Measurements from ENCODE around the gene BUD13. TPM values are rescaled to one million over a fixed set of nuclear protein-coding genes. Genes with fewer than 3 reads are reported as not detected.
"Not testable (repeated sequence)": the region's sequence is repeated elsewhere in the genome, so short reads cannot be mapped to it uniquely, and the experiment has no call there.

Gene BUD13
- total RNA-seq (2014; rRNA removed; shearing (Covaris generic)) = 14.4 and 15.9 TPM in 2 replicates
- 11.7 and 13.7 TPM in 2 replicates for polyA plus RNA-seq (2014; cell fraction: nucleus; rRNA removed)

GRCh38 chr11:116772443-116773202 lies at the start of gene BUD13:
BUD13 (minus strand) TSS chr11:116772987; CDS start chr11:116772964, 23 bp downstream.
- DNase-seq (ENCODE audit: extremely low read depth, low read depth) = peak; percentile 69

- no peak for DNase-seq (ENCODE audit: extremely low read depth, low read depth)
These were observed 49.8 kb upstream of the BUD13 start for GRCh38 chr11:116822575-116822974.

GRCh38 chr11:116821050-116821918 lies 48.5 kb upstream of the BUD13 start:
- no peak for DNase-seq (ENCODE audit: extremely low read depth, low read depth)

- DNase-seq (ENCODE audit: extremely low read depth, low read depth) = no peak
These were observed 46.3 kb upstream of the BUD13 start for GRCh38 chr11:116819049-116819448.

- no peak for DNase-seq (ENCODE audit: extremely low read depth, low read depth)
These were observed 41.7 kb upstream of the BUD13 start for GRCh38 chr11:116814502-116814901.

GRCh38 chr11:116813781-116814471 lies 41.1 kb upstream of the BUD13 start:
- no peak for DNase-seq (ENCODE audit: extremely low read depth, low read depth)

- DNase-seq (ENCODE audit: extremely low read depth, low read depth) = no peak
These were observed 40.4 kb upstream of the BUD13 start for GRCh38 chr11:116813170-116813569.

GRCh38 chr11:116812109-116812508 lies 39.3 kb upstream of the BUD13 start:
- DNase-seq (ENCODE audit: extremely low read depth, low read depth) = no peak

GRCh38 chr11:116811194-116811593 lies 38.4 kb upstream of the BUD13 start:
- no peak for DNase-seq (ENCODE audit: extremely low read depth, low read depth)

- DNase-seq (ENCODE audit: extremely low read depth, low read depth) = no peak
These were observed 35.7 kb upstream of the BUD13 start for GRCh38 chr11:116808262-116809175.

- DNase-seq (ENCODE audit: extremely low read depth, low read depth) = no peak
These were observed 34.9 kb upstream of the BUD13 start for GRCh38 chr11:116807601-116808261.

GRCh38 chr11:116804001-116804400 lies 31.2 kb upstream of the BUD13 start:
- DNase-seq (ENCODE audit: extremely low read depth, low read depth) = no peak

GRCh38 chr11:116801662-116802061 lies 28.9 kb upstream of the BUD13 start:
- DNase-seq (ENCODE audit: extremely low read depth, low read depth) = not testable (repeated sequence)

GRCh38 chr11:116800610-116801009 lies 27.8 kb upstream of the BUD13 start:
- DNase-seq (ENCODE audit: extremely low read depth, low read depth) = no peak

GRCh38 chr11:116798368-116798767 lies 25.6 kb upstream of the BUD13 start:
- DNase-seq (ENCODE audit: extremely low read depth, low read depth) = no peak

GRCh38 chr11:116797816-116798215 lies 25.0 kb upstream of the BUD13 start:
- no peak for DNase-seq (ENCODE audit: extremely low read depth, low read depth)

- DNase-seq (ENCODE audit: extremely low read depth, low read depth) = no peak
These were observed 23.8 kb upstream of the BUD13 start for GRCh38 chr11:116796548-116796947.

GRCh38 chr11:116794851-116795250 lies 22.1 kb upstream of the BUD13 start:
- no peak for DNase-seq (ENCODE audit: extremely low read depth, low read depth)

GRCh38 chr11:116793772-116794097 lies 20.9 kb upstream of the BUD13 start:
- no peak for DNase-seq (ENCODE audit: extremely low read depth, low read depth)

Measured in NCI-H460 (cell line).